ENCODE data around the gene CD82.

The CD82 gene

GRCh38 chr11:44605965-44606364 is 40.5 kb downstream of the CD82 start:
- no CpG with 5 or more reads among the region's 7 CpGs for WGBS, 2 donors (ENCODE audit: extremely low coverage in 2 of 2, insufficient read length in 2 of 2, insufficient replicate concordance in 1 of 2)
- Histone ChIP-seq H3K14ac (ENCODE audit: low read length) (no peak overlapping the region), H3K9me3 (replicated peaks in 1 of 2; ENCODE audit: control insufficient read depth in 2 of 2, insufficient read depth in 1 of 2, low read depth in 1 of 2, low read length in 2 of 2) (no peaks in the 10 kb centered on the region), H3K4me1 (ENCODE audit: control insufficient read depth in 2 of 2, insufficient read depth in 1 of 2, low read depth in 1 of 2, low read length in 2 of 2) (peaks cover 2 to 16% of the 10 kb centered on the region in 2 donors), H2BK120ac (ENCODE audit: low read depth, low read length) (no peak overlapping the region), H3K4ac (ENCODE audit: low read length) (no peak overlapping the region), H3K4me2 (ENCODE audit: insufficient read depth, low read length, poor library complexity, severe bottlenecking) (no peak overlapping the region), H2AK5ac (ENCODE audit: low read depth, low read length) (no peak overlapping the region), H2BK15ac (ENCODE audit: low read length) (no peak overlapping the region), H3K79me1 (ENCODE audit: low read depth, low read length) (peaks cover 3% of the 10 kb centered on the region), H3K4me3 (ENCODE audit: low read length in 2 of 2) (no peak overlapping the region), H3K9ac (ENCODE audit: low read depth, low read length, poor library complexity) (no peak overlapping the region), H3K36me3 (replicated peaks in 1 of 2; ENCODE audit: control insufficient read depth in 2 of 2, insufficient read depth in 2 of 2, low read length in 2 of 2) (peaks cover 0 to 18% of the 10 kb centered on the region in 2 donors), H3K27ac (replicated peaks; ENCODE audit: low read length) (no peak overlapping the region), H2BK5ac (ENCODE audit: low read length) (no peak overlapping the region), H3K23ac (ENCODE audit: low read depth, low read length, poor library complexity) (peak overlapping the region; percentile 60), H3K18ac (ENCODE audit: low read length) (no peak overlapping the region), H2AFZ (ENCODE audit: low read length) (no peak overlapping the region), H4K91ac (ENCODE audit: low read depth, low read length, poor library complexity) (no peak overlapping the region), H4K8ac (ENCODE audit: low read depth, low read length) (no peak overlapping the region), H2BK12ac (ENCODE audit: low read length) (no peak overlapping the region), H3K27me3 (ENCODE audit: control insufficient read depth in 3 of 3, insufficient read depth in 3 of 3, low read depth in 1 of 3, low read length in 3 of 3) (peaks cover 0 to 2% (median 0%) of the 10 kb centered on the region in 3 experiments)
- no peak for DNase-seq (ENCODE audit: low spot score)

- Histone ChIP-seq H2BK15ac (ENCODE audit: low read length) (no peak overlapping the region), H3K4me3 (ENCODE audit: low read length in 2 of 2) (no peak overlapping the region), H3K9me3 (replicated peaks in 1 of 2; ENCODE audit: control insufficient read depth in 2 of 2, insufficient read depth in 1 of 2, low read depth in 1 of 2, low read length in 2 of 2) (no peaks in the 10 kb centered on the region), H2AFZ (ENCODE audit: low read length) (no peak overlapping the region), H2AK5ac (ENCODE audit: low read depth, low read length) (peak overlapping the region; percentile 18), H3K4me2 (ENCODE audit: insufficient read depth, low read length, poor library complexity, severe bottlenecking) (no peak overlapping the region), H2BK5ac (ENCODE audit: low read length) (no peak overlapping the region), H3K18ac (ENCODE audit: low read length) (peak overlapping the region; percentile 2), H3K4me1 (ENCODE audit: control insufficient read depth in 2 of 2, insufficient read depth in 1 of 2, low read depth in 1 of 2, low read length in 2 of 2) (peaks cover 2 to 16% of the 10 kb centered on the region in 2 donors), H4K91ac (ENCODE audit: low read depth, low read length, poor library complexity) (no peak overlapping the region), H2BK12ac (ENCODE audit: low read length) (no peak overlapping the region), H3K14ac (ENCODE audit: low read length) (no peak overlapping the region), H3K36me3 (replicated peaks in 1 of 2; ENCODE audit: control insufficient read depth in 2 of 2, insufficient read depth in 2 of 2, low read length in 2 of 2) (peaks cover 0 to 18% of the 10 kb centered on the region in 2 donors), H3K9ac (ENCODE audit: low read depth, low read length, poor library complexity) (peak overlapping the region; percentile 47), H2BK120ac (ENCODE audit: low read depth, low read length) (no peak overlapping the region), H3K79me1 (ENCODE audit: low read depth, low read length) (peaks cover 3% of the 10 kb centered on the region), H3K27me3 (ENCODE audit: control insufficient read depth in 3 of 3, insufficient read depth in 3 of 3, low read depth in 1 of 3, low read length in 3 of 3) (peaks cover 0 to 2% (median 0%) of the 10 kb centered on the region in 3 experiments), H4K8ac (ENCODE audit: low read depth, low read length) (no peak overlapping the region), H3K27ac (replicated peaks; ENCODE audit: low read length) (no peak overlapping the region), H3K4ac (ENCODE audit: low read length) (no peak overlapping the region), H3K23ac (ENCODE audit: low read depth, low read length, poor library complexity) (no peak overlapping the region)
- no CpG with 5 or more reads among the region's 3 CpGs for WGBS, 2 donors (ENCODE audit: extremely low coverage in 2 of 2, insufficient read length in 2 of 2, insufficient replicate concordance in 1 of 2)
- DNase-seq (ENCODE audit: low spot score) = no peak
Observed at GRCh38 chr11:44606472-44606871, 41.0 kb downstream of the CD82 start.

GRCh38 chr11:44607319-44607962 is 42.0 kb downstream of the CD82 start:
- peaks cover 0 to 14% of the 10 kb centered on the region in 2 donors for H3K36me3 ChIP-seq (replicated peaks in 1 of 2; ENCODE audit: control insufficient read depth in 2 of 2, insufficient read depth in 2 of 2, low read length in 2 of 2)
- peaks cover 3% of the 10 kb centered on the region for H3K79me1 ChIP-seq (ENCODE audit: low read depth, low read length)
- no peak overlapping the region for H3K4ac ChIP-seq (ENCODE audit: low read length)
- no peak overlapping the region for H3K4me3 ChIP-seq (ENCODE audit: low read length in 2 of 2)
- no CpG with 5 or more reads among the region's 6 CpGs for WGBS, 2 donors (ENCODE audit: extremely low coverage in 2 of 2, insufficient read length in 2 of 2, insufficient replicate concordance in 1 of 2)
- no peak overlapping the region for H3K18ac ChIP-seq (ENCODE audit: low read length)
- peaks cover 2 to 16% of the 10 kb centered on the region in 2 donors for H3K4me1 ChIP-seq (ENCODE audit: control insufficient read depth in 2 of 2, insufficient read depth in 1 of 2, low read depth in 1 of 2, low read length in 2 of 2)
- H3K9ac ChIP-seq (ENCODE audit: low read depth, low read length, poor library complexity) = peak overlapping the region; percentile 68
- H3K9me3 ChIP-seq (replicated peaks in 1 of 2; ENCODE audit: control insufficient read depth in 2 of 2, insufficient read depth in 1 of 2, low read depth in 1 of 2, low read length in 2 of 2) = no peaks in the 10 kb centered on the region
- H4K91ac ChIP-seq (ENCODE audit: low read depth, low read length, poor library complexity) = no peak overlapping the region
- no peak overlapping the region for H4K8ac ChIP-seq (ENCODE audit: low read depth, low read length)
- no peak overlapping the region for H2AFZ ChIP-seq (ENCODE audit: low read length)
- peaks cover 0 to 2% (median 0%) of the 10 kb centered on the region in 3 experiments for H3K27me3 ChIP-seq (ENCODE audit: control insufficient read depth in 3 of 3, insufficient read depth in 3 of 3, low read depth in 1 of 3, low read length in 3 of 3)
- no peak for DNase-seq (ENCODE audit: low spot score)
- H2AK5ac ChIP-seq (ENCODE audit: low read depth, low read length) = no peak overlapping the region
- peak overlapping the region; percentile 44 for H3K14ac ChIP-seq (ENCODE audit: low read length)
- H2BK120ac ChIP-seq (ENCODE audit: low read depth, low read length) = no peak overlapping the region
- H3K23ac ChIP-seq (ENCODE audit: low read depth, low read length, poor library complexity) = no peak overlapping the region
- H2BK12ac ChIP-seq (ENCODE audit: low read length) = no peak overlapping the region
- H3K27ac ChIP-seq (replicated peaks; ENCODE audit: low read length) = no peak overlapping the region
- H3K4me2 ChIP-seq (ENCODE audit: insufficient read depth, low read length, poor library complexity, severe bottlenecking) = no peak overlapping the region
- H2BK15ac ChIP-seq (ENCODE audit: low read length) = no peak overlapping the region
- H2BK5ac ChIP-seq (ENCODE audit: low read length) = no peak overlapping the region

GRCh38 chr11:44607987-44608386 is 42.5 kb downstream of the CD82 start:
- H2BK15ac ChIP-seq (ENCODE audit: low read length) = no peak overlapping the region
- no peak overlapping the region for H3K23ac ChIP-seq (ENCODE audit: low read depth, low read length, poor library complexity)
- no peak overlapping the region for H4K91ac ChIP-seq (ENCODE audit: low read depth, low read length, poor library complexity)
- H3K14ac ChIP-seq (ENCODE audit: low read length) = no peak overlapping the region
- H2BK120ac ChIP-seq (ENCODE audit: low read depth, low read length) = no peak overlapping the region
- H4K8ac ChIP-seq (ENCODE audit: low read depth, low read length) = no peak overlapping the region
- no peak overlapping the region for H3K4ac ChIP-seq (ENCODE audit: low read length)
- peaks cover 0 to 2% (median 0%) of the 10 kb centered on the region in 3 experiments for H3K27me3 ChIP-seq (ENCODE audit: control insufficient read depth in 3 of 3, insufficient read depth in 3 of 3, low read depth in 1 of 3, low read length in 3 of 3)
- peaks cover 2 to 16% of the 10 kb centered on the region in 2 donors for H3K4me1 ChIP-seq (ENCODE audit: control insufficient read depth in 2 of 2, insufficient read depth in 1 of 2, low read depth in 1 of 2, low read length in 2 of 2)
- no peak overlapping the region for H2BK5ac ChIP-seq (ENCODE audit: low read length)
- no peak overlapping the region for H3K4me2 ChIP-seq (ENCODE audit: insufficient read depth, low read length, poor library complexity, severe bottlenecking)
- H2AFZ ChIP-seq (ENCODE audit: low read length) = no peak overlapping the region
- H3K27ac ChIP-seq (replicated peaks; ENCODE audit: low read length) = no peak overlapping the region
- H3K9me3 ChIP-seq (replicated peaks in 1 of 2; ENCODE audit: control insufficient read depth in 2 of 2, insufficient read depth in 1 of 2, low read depth in 1 of 2, low read length in 2 of 2) = no peaks in the 10 kb centered on the region
- no peak overlapping the region for H3K18ac ChIP-seq (ENCODE audit: low read length)
- no peak overlapping the region for H3K9ac ChIP-seq (ENCODE audit: low read depth, low read length, poor library complexity)
- no CpG with 5 or more reads among the region's 8 CpGs for WGBS, 2 donors (ENCODE audit: extremely low coverage in 2 of 2, insufficient read length in 2 of 2, insufficient replicate concordance in 1 of 2)
- no peak overlapping the region for H3K4me3 ChIP-seq (ENCODE audit: low read length in 2 of 2)
- DNase-seq (ENCODE audit: low spot score) = no peak
- peaks cover 0 to 14% of the 10 kb centered on the region in 2 donors for H3K36me3 ChIP-seq (replicated peaks in 1 of 2; ENCODE audit: control insufficient read depth in 2 of 2, insufficient read depth in 2 of 2, low read length in 2 of 2)
- H2AK5ac ChIP-seq (ENCODE audit: low read depth, low read length) = no peak overlapping the region
- no peak overlapping the region for H2BK12ac ChIP-seq (ENCODE audit: low read length)
- peaks cover 3% of the 10 kb centered on the region for H3K79me1 ChIP-seq (ENCODE audit: low read depth, low read length)
